OCI-LY3 (cell line): ENCODE data around the gene DCDC2.

Experiments used
- CTCF ChIP-seq: fragments of 200-600, 300-600 bp; sonication (generic); IDR thresholded peaks from 2 replicates; pipeline ENCODE4 v1.5.1; 2014; ENCODE audit warnings: antibody characterized with exemption, low read length, low read depth
- EZH2phosphoT487 ChIP-seq: fragments of 200-600 bp; shearing (Covaris generic); IDR thresholded peaks from 2 replicates; pipeline ENCODE4 v1.6.1; 2018; ENCODE audit warnings: antibody characterized with exemption, mixed run types, low read depth

DNA sequence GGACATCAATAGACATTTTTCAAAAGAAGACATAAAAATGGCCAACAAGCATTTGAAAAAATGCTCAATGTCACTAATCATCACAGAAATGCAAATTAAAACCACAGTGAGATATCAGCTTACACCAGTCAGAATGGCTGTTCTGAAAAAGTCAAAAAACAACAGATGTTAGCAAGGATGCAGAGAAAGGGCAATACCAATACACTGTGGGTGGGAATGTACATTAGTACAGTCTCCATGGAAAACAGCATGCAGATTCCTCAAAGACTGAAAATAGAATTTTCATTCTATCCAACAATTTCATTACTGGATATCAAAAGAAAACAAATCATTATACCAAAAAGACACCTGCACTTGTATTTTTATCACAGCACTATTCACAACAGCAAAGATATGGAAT lies 85.3 kb downstream of the DCDC2 start:
- TF ChIP-seq CTCF (no peak), EZH2phosphoT487 (no peak)
